ENCODE measurements around the gene ADIPOR2. TPM values are rescaled to one million over a fixed set of nuclear protein-coding genes. Genes with fewer than 3 reads are reported as not detected.

ADIPOR2 gene
- polyA plus RNA-seq (ENCODE audit: insufficient read length in 10 of 10), result 10 to 100 TPM; 23.3 to 29.8 (median 25.5) TPM
- long read RNA-seq, donor 1, result 0 reads
- long read RNA-seq, donor 2, full-length matches to known transcripts, result 3 of 3 reads
- long read RNA-seq, donor 2, partial matches to known transcripts, result 0 of 3 reads
- long read RNA-seq, donor 2, other reads (novel, unspliced or antisense), result 0 of 3 reads
- long read RNA-seq, donor 3, result 0 reads
- long read RNA-seq, donor 4, full-length matches to known transcripts, result 1 of 1 reads
- long read RNA-seq, donor 4, partial matches to known transcripts, result 0 of 1 reads
- long read RNA-seq, donor 4, other reads (novel, unspliced or antisense), result 0 of 1 reads
- long read RNA-seq, donor 5, full-length matches to known transcripts, result 4 of 4 reads
- long read RNA-seq, donor 5, partial matches to known transcripts, result 0 of 4 reads
- long read RNA-seq, donor 5, other reads (novel, unspliced or antisense), result 0 of 4 reads
- long read RNA-seq, donor 6, full-length matches to known transcripts, result 1 of 1 reads
- long read RNA-seq, donor 6, partial matches to known transcripts, result 0 of 1 reads
- long read RNA-seq, donor 6, other reads (novel, unspliced or antisense), result 0 of 1 reads
- long read RNA-seq, donor 7, result 0 reads
- long read RNA-seq, donor 8, full-length matches to known transcripts, result 1 of 1 reads
- long read RNA-seq, donor 8, partial matches to known transcripts, result 0 of 1 reads
- long read RNA-seq, donor 8, other reads (novel, unspliced or antisense), result 0 of 1 reads
- long read RNA-seq, donor 9, result 0 reads

DNA sequence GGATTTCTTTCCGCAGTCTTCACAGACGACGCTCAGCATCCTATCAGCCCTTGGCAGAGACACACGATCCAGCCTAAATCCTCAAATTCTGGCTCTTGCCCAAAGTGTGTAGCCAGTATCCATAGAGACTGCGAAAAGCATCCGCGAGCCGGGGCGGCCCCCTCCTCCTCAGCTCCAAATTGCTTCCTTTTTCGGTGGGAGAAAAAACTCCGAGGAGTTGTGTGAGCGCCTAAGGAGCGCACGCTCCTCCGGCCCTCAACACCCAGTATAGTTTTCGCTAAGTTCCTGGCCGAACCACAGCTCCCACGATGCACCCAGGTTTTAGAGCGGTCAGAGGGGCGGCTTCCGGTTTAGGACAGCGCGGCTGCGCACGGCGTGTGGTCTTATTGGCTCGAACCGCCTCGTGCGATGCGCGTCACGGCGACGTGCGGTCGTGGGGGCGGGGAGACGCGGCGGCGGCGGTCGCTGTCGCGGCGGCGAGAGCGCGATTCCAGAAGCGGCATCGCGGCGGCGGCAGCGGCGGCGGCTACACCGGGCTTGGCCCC is at the start of gene ADIPOR2:
Gene ADIPOR2, plus strand, starts transcription at position 493 of the 545 bp plus-strand sequence. CDS start 63,274 bp downstream, outside the sequence.
- DNase-seq, result peak; percentile 97 to 99 (median 98)

DNA sequence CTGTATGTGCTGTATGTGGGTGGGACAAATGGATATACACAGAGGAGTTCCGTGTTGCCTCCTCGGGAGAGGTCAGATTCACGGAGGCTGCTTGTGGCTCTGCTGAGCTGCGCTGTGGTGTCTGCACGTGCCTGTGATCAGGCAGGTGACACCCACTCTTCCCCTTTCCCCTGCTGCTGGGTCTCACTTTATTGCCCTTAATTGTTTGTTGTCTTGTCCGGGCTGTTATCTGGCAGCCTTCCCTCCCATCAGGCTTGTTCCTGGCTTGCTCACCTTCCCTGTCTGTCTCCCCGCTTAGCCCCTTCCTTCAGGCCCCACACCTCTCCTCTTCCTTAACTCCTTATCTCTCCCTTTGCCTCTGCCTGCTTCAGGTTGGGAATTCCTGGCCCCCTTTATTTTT is 48.4 kb upstream of the ADIPOR2 start:
- no peak for DNase-seq

GRCh38 chr12:1643043-1643442 is 47.8 kb upstream of the ADIPOR2 start:
- DNase-seq, result no peak

DNA sequence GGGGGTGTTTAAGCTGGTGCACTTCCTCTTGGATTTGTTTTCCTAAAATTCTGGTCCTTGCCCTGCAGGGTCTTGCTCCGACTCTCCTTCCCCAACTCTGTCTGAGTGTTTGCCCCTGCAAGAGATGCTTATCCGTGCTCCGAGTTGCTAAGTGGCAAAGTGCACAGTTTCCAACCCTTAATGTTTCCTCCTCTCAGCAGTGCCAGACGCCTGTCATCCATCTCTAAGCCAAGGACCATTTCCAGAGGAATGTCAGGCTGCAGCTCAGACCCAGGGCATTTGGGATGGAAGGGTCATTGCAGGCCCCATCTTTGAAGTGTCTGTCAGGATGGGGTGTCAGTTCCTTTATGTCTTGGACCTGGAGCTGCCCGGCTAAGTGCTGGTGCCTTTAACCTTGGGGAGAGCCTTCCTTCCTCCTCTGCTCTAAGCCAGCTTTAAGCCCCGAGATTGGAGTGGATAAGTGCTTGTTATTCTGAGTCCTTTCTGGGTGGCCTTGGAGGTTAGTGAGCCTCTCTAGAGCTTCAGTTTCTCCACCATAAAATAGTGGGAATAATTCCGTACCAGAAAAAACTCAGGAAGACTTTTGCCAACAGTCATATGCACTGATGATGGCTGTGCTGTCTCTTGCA is 46.9 kb upstream of the ADIPOR2 start:
- DNase-seq, result no peak

GRCh38 chr12:1644534-1645438 is 46.1 kb upstream of the ADIPOR2 start:
- DNase-seq, result peak; percentile 88 to 95 (median 89)

DNA sequence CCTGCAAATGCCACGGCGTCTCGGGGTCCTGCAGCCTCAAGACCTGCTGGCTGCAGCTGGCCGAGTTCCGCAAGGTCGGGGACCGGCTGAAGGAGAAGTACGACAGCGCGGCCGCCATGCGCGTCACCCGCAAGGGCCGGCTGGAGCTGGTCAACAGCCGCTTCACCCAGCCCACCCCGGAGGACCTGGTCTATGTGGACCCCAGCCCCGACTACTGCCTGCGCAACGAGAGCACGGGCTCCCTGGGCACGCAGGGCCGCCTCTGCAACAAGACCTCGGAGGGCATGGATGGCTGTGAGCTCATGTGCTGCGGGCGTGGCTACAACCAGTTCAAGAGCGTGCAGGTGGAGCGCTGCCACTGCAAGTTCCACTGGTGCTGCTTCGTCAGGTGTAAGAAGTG is 45.1 kb upstream of the ADIPOR2 start:
- DNase-seq, result no peak

DNA sequence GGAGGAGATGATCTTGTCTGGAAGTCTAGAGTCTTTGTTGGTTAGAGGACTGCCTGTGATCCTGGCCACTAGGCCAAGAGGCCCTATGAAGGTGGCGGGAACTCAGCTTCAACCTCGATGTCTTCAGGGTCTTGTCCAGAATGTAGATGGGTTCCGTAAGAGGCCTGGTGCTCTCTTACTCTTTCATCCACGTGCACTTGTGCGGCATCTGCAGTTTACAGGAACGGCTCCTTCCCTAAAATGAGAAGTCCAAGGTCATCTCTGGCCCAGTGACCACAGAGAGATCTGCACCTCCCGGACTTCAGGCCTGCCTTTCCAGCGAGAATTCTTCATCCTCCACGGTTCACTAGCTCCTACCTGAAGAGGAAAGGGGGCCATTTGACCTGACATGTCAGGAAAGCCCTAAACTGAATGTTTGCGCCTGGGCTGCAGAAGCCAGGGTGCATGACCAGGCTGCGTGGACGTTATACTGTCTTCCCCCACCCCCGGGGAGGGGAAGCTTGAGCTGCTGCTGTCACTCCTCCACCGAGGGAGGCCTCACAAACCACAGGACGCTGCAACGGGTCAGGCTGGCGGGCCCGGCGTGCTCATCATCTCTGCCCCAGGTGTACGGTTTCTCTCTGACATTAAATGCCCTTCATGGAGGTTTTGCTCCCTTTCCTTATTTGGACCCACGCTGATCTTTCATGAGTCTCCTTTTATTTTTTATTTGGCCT is 44.1 kb upstream of the ADIPOR2 start:
- no peak for DNase-seq

DNA sequence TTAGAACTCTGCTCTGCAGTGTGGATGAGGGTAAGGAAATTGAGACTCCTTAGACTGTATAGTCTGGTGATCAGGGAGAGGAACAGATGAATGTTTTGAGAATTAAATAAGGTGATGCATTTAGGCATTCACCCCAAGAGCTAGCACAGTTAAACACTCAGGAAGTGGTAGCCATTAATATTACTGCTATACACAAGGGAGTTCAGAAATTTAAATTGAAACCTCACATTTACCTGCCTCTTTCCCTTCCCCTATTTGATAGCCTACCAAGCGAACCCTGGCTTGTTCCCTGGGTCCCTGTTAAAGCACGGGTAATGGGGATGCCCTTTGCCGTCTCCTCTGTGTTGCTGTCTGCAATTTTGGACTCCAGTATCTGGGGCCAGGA is 43.6 kb upstream of the ADIPOR2 start:
- no peak for DNase-seq

- DNase-seq, result peak in 1 of 3 donors; percentile 60
Observed at GRCh38 chr12:1650260-1650977, 40.5 kb upstream of the ADIPOR2 start.

- no peak for DNase-seq
Observed at GRCh38 chr12:1650978-1651361, 39.9 kb upstream of the ADIPOR2 start.

DNA sequence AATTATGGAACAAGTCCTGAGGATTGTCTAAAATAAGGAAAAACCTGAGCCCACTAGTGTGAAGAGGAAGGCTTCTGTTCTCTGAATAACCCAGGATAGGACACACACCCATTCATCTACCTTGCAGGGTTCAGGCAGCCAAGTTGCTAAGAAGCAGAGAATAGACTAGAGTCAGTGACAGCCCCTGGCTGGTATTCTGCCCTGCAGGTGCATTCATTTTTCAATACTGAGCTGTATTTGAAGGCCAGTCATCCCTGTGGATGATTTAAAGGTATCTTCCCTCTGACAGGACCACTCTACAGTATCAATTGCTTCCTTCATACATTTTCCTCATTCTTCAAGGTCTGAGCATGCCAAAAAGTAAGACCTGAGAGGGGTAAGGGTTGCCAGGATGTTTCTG is 38.9 kb upstream of the ADIPOR2 start:
- no peak for DNase-seq

- DNase-seq, result no peak
Observed at GRCh38 chr12:1655225-1655788, 35.6 kb upstream of the ADIPOR2 start.

GRCh38 chr12:1656902-1657301 is 34.0 kb upstream of the ADIPOR2 start:
- no peak for DNase-seq

- DNase-seq, result no peak
Observed at GRCh38 chr12:1657688-1658087, 33.2 kb upstream of the ADIPOR2 start.

DNA sequence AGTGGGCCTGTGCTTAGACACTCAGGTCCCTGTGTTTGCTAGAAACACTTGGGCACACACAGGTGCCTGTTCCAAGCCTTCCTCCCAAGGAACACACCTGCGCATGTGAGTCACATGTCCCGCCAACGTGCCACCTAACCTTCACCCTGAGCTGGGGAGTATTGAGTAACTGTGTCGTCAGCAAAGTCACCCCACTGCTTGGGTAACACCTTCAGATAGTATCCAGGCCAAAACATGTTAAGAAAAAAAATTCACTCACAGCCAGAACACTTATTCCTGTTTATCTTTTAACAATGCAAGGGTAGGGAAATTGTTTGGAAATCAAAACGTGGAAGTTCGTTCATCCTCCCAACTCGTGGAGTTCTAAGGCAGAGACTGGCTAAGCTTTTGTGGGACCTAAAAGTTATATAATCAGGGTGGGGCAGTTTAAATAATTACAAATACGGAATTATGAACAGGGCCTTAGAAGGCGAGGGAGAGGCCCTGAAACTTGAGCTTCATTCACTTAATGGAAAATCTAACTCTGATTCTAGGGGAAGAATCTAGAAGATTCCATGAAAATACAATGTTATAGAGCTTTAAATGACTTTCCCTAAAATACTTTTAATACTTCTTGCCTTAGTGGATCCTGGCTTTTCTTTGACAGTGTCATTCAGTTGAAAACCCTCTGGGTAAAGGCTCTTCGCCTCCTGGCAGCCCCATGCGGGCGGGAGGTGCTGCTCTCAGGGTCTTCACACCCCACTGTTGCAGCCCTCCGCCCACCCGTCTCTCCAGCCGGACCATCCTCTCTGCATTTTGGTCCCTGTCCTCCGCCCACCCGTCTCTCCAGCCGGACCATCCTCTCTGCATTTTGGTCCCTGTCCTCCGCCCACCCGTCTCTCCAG is 30.3 kb upstream of the ADIPOR2 start:
- DNase-seq, result peak in 1 of 3 donors; percentile 45

- DNase-seq, result peak; percentile 82 to 95 (median 85)
Observed at GRCh38 chr12:1661553-1662335, 29.1 kb upstream of the ADIPOR2 start.

DNA sequence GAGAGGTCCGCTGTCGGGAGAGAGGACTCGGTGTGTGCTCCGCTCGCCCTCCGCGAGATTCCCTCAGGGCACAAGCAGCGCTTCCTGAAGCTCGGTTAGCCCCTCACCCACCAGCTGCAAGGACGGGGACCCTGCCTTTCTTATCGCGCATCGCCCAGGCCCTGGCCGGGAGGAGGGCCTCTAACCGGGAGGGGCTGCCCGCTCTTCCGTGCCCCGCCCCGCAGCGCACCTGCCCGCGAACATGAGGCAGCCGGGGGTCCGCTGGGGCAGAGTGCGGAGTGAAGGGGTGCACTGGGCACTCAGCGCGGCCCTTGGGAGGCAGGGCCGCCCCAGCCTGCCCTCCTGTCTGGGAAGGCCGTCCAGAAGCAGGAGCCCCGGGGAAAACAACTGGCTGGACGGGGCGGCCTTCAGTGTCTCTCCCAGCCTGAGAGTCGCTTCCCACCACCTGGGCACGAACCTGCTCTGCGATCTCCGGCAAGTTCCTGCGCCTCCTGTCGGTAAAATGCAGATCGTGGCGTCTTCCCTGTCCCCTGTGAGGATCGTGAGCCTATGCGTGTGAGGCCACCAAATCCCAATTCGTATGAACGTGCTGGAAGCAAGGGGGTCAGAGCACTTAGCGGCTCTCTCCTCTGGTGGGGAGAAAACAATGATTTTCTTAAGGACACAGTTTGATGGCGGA is 28.0 kb upstream of the ADIPOR2 start:
- DNase-seq, result peak in 1 of 3 donors; percentile 79
